ENCODE data around the gene TMEM125. TPM values are rescaled to one million over a fixed set of nuclear protein-coding genes. Genes with fewer than 3 reads are reported as not detected.

The TMEM125 gene
- total and polyA plus RNA-seq, 3 donors from 2014 or later: 0.71 to 2.2 (median 2.0) TPM

- Histone ChIP-seq H3K4me1 (no peaks in the 10 kb centered on the region), H3K4me3 (no peak overlapping the region), H3K9me3 (no peaks in the 10 kb centered on the region), H3K27me3 (no peaks in the 10 kb centered on the region), H3K27ac (no peak overlapping the region), H3K36me3 (ENCODE audit: low read depth, missing control alignments) (no peaks in the 10 kb centered on the region)
- DNase-seq: no peak
- no peak for TF ChIP-seq POLR2A (IDR thresholded peaks at IDR 0.05)
- TF ChIP-seq CTCF (IDR thresholded peaks at IDR 0.05): no peak
- 83 to 89% methylated on average over 14 to 15 of the region's 15 CpGs for WGBS, 2 donors
- intact Hi-C loops (cut with DNase I; ENCODE audit: low total_unique reads): no loop called here
These were observed 48.2 kb downstream of the TMEM125 start for GRCh38 chr1:43317817-43318471.

GRCh38 chr1:43318831-43319230 lies 49.0 kb downstream of the TMEM125 start:
- H3K9me3 ChIP-seq: no peaks in the 10 kb centered on the region
- H3K27me3 ChIP-seq: no peaks in the 10 kb centered on the region
- H3K36me3 ChIP-seq (ENCODE audit: low read depth, missing control alignments): no peaks in the 10 kb centered on the region
- 81 to 92% methylated on average over 4 of the region's 4 CpGs for WGBS, 2 donors
- TF ChIP-seq POLR2A (IDR thresholded peaks at IDR 0.05): no peak
- no peak for DNase-seq
- H3K4me1 ChIP-seq: no peaks in the 10 kb centered on the region
- no peak overlapping the region for H3K27ac ChIP-seq
- intact Hi-C loops (cut with DNase I; ENCODE audit: low total_unique reads): no loop called here
- H3K4me3 ChIP-seq: no peak overlapping the region

- intact Hi-C loops (cut with DNase I; ENCODE audit: low total_unique reads): no loop called here
- H3K36me3 ChIP-seq (ENCODE audit: low read depth, missing control alignments): no peaks in the 10 kb centered on the region
- H3K4me1 ChIP-seq: no peaks in the 10 kb centered on the region
- no peaks in the 10 kb centered on the region for H3K27me3 ChIP-seq
- no peak for TF ChIP-seq POLR2A (IDR thresholded peaks at IDR 0.05)
- TF ChIP-seq CTCF (IDR thresholded peaks at IDR 0.05): no peak
- DNase-seq: no peak
- H3K9me3 ChIP-seq: no peaks in the 10 kb centered on the region
- no peak overlapping the region for H3K27ac ChIP-seq
- H3K4me3 ChIP-seq: no peak overlapping the region
- WGBS, 2 donors: 92% methylated on average over 5 of the region's 5 CpGs
These were observed 49.5 kb downstream of the TMEM125 start for GRCh38 chr1:43319288-43319687.

GRCh38 chr1:43319766-43320165 lies 50.0 kb downstream of the TMEM125 start:
- no peak for TF ChIP-seq POLR2A (IDR thresholded peaks at IDR 0.05)
- TF ChIP-seq CTCF (IDR thresholded peaks at IDR 0.05): no peak
- Histone ChIP-seq H3K27me3 (no peaks in the 10 kb centered on the region), H3K27ac (no peak overlapping the region), H3K4me3 (no peak overlapping the region), H3K9me3 (no peaks in the 10 kb centered on the region), H3K4me1 (no peaks in the 10 kb centered on the region), H3K36me3 (ENCODE audit: low read depth, missing control alignments) (no peaks in the 10 kb centered on the region)
- DNase-seq: no peak
- intact Hi-C loops (cut with DNase I; ENCODE audit: low total_unique reads): no loop called here
- WGBS, 2 donors: 64 to 77% methylated on average over 3 of the region's 3 CpGs

- Histone ChIP-seq H3K27me3 (no peaks in the 10 kb centered on the region), H3K27ac (no peak overlapping the region), H3K4me3 (no peak overlapping the region), H3K36me3 (ENCODE audit: low read depth, missing control alignments) (no peaks in the 10 kb centered on the region), H3K4me1 (no peaks in the 10 kb centered on the region), H3K9me3 (no peaks in the 10 kb centered on the region)
- intact Hi-C loops (cut with DNase I; ENCODE audit: low total_unique reads): no loop called here
- TF ChIP-seq POLR2A (IDR thresholded peaks at IDR 0.05): no peak
- TF ChIP-seq CTCF (IDR thresholded peaks at IDR 0.05): no peak
- WGBS, 2 donors: 90 to 93% methylated on average over 9 to 16 of the region's 16 CpGs
- no peak for DNase-seq
These were observed 51.6 kb downstream of the TMEM125 start for GRCh38 chr1:43321331-43321891.

Data from testis (tissue), 3 donors.